CD14-positive monocyte (primary cell): Measurements from ENCODE around the gene PERM1. TPM values are rescaled to one million over a fixed set of nuclear protein-coding genes. Genes with fewer than 3 reads are reported as not detected.

Experiments used
- DNase-seq, 3 donors: peaks; one replicate each; pipeline ENCODE4 v3.0.0-alpha.2; 2011 to 2022
- H2AFZ ChIP-seq: 2 replicates; pipeline ENCODE4 v1.6.0; 2012; ENCODE audit warnings: mild to moderate bottlenecking, low read depth, low read length, inconsistent platforms; ENCODE audit not compliant: insufficient read depth, poor library complexity, severe bottlenecking
- H3K27ac ChIP-seq, 2 donors: 1 replicate in 1 of 2; 2 replicates in 1 of 2; pipeline ENCODE4 v1.5.1; 2012 to 2013; ENCODE audit warnings: low read length in 2 of 2, control low read depth in 1 of 2, inconsistent platforms in 1 of 2, low read depth in 1 of 2, mild to moderate bottlenecking in 1 of 2
- H3K27me3 ChIP-seq, 2 donors: one replicate each; pipeline versions ENCODE4 v1.6.0 to v1.6.1; 2011 to 2013; ENCODE audit warnings: low read length in 2 of 2; ENCODE audit not compliant: control insufficient read depth in 2 of 2, insufficient read depth in 2 of 2
- H3K36me3 ChIP-seq, 2 donors: replicated peaks in 1 of 2; 1 replicate in 1 of 2; 2 replicates in 1 of 2; pipeline versions ENCODE4 v1.5.1 to v1.6.1; 2012 to 2013; ENCODE audit warnings: low read length in 2 of 2, control low read depth in 1 of 2, inconsistent platforms in 1 of 2, mild to moderate bottlenecking in 1 of 2; ENCODE audit not compliant: insufficient read depth in 2 of 2, control insufficient read depth in 1 of 2
- H3K4me1 ChIP-seq, 2 donors: 1 replicate in 1 of 2; 2 replicates in 1 of 2; pipeline versions ENCODE4 v1.5.1 to v1.6.1; 2012 to 2013; ENCODE audit warnings: low read length in 2 of 2, control low read depth in 1 of 2, inconsistent platforms in 1 of 2, mild to moderate bottlenecking in 1 of 2, moderate library complexity in 1 of 2; ENCODE audit not compliant: insufficient read depth in 2 of 2, control insufficient read depth in 1 of 2
- H3K4me2 ChIP-seq: replicated peaks from 2 replicates; pipeline ENCODE3; 2012; ENCODE audit warnings: low read length, moderate library complexity, mild to moderate bottlenecking; ENCODE audit not compliant: poor library complexity, severe bottlenecking; ENCODE audit errors: extremely low read depth
- H3K4me3 ChIP-seq, 3 experiments: fragments of 200-600 bp in 1 of 3; sonication (generic) in 1 of 3; replicated peaks in 1 of 3; 1 replicate in 2 of 3; 2 replicates in 1 of 3; pipeline ENCODE4 v1.5.1; 2011 to 2013; ENCODE audit warnings: low read length in 3 of 3, mild to moderate bottlenecking in 3 of 3, control low read depth in 2 of 3, low read depth in 2 of 3, inconsistent platforms in 1 of 3, moderate library complexity in 1 of 3
- H3K79me2 ChIP-seq: 2 replicates; pipeline ENCODE4 v1.6.0; 2012; ENCODE audit warnings: mild to moderate bottlenecking, control low read depth, inconsistent platforms, low read length, moderate library complexity; ENCODE audit not compliant: insufficient read depth
- H3K9ac ChIP-seq: 2 replicates; pipeline ENCODE4 v1.6.0; 2017; ENCODE audit warnings: low read length, mild to moderate bottlenecking; ENCODE audit not compliant: insufficient read depth, poor library complexity, severe bottlenecking
- H3K9me3 ChIP-seq, 2 donors: replicated peaks in 1 of 2; 1 replicate in 1 of 2; 2 replicates in 1 of 2; pipeline versions ENCODE4 v1.5.1 to v1.6.1; 2012 to 2013; ENCODE audit warnings: low read length in 2 of 2, control low read depth in 1 of 2; ENCODE audit not compliant: control insufficient read depth in 1 of 2, insufficient read depth in 1 of 2
- H4K20me1 ChIP-seq: 2 replicates; pipeline ENCODE4 v1.6.0; 2012; ENCODE audit warnings: mild to moderate bottlenecking, low read length, control low read depth, moderate library complexity; ENCODE audit not compliant: insufficient read depth
- H3K27ac Mint-ChIP-seq, 7 donors: one replicate each; pipeline ENCODE4 v1.8.0; 2020; ENCODE audit warnings: mild to moderate bottlenecking in 7 of 7, mixed read lengths in 7 of 7, moderate library complexity in 6 of 7, inconsistent platforms in 2 of 7
- H3K27me3 Mint-ChIP-seq, 3 donors: one replicate each; pipeline ENCODE4 v1.8.0; 2021 to 2022; ENCODE audit warnings: low read depth in 3 of 3, mild to moderate bottlenecking in 3 of 3, mixed read lengths in 3 of 3, moderate library complexity in 3 of 3, inconsistent platforms in 1 of 3
- H3K36me3 Mint-ChIP-seq, 2 donors: one replicate each; pipeline ENCODE4 v1.8.0; 2020; ENCODE audit warnings: mixed read lengths in 2 of 2, inconsistent platforms in 1 of 2, mild to moderate bottlenecking in 1 of 2
- H3K4me1 Mint-ChIP-seq: one replicate; pipeline ENCODE4 v1.8.0; 2020; ENCODE audit warnings: mild to moderate bottlenecking, mixed read lengths
- H3K4me3 Mint-ChIP-seq, 2 donors: one replicate each; pipeline ENCODE4 v1.8.0; 2020; ENCODE audit warnings: mild to moderate bottlenecking in 2 of 2, mixed read lengths in 2 of 2, moderate library complexity in 1 of 2
- H3K9me3 Mint-ChIP-seq, 7 donors: one replicate each; pipeline ENCODE4 v1.8.0; 2020 to 2022; ENCODE audit warnings: mixed read lengths in 7 of 7, mild to moderate bottlenecking in 6 of 7, moderate library complexity in 6 of 7, inconsistent platforms in 2 of 7
- CTCF ChIP-seq: fragments of 200-600 bp; IDR thresholded peaks from one replicate; pipeline ENCODE4 v1.8.0; 2022; ENCODE audit warnings: antibody characterized with exemption, mild to moderate bottlenecking
- WGBS: methylation state at CpG from one replicate; pipeline ENCODE4 v1.1.5; 2013; ENCODE audit warnings: missing lambda C conversion rate; ENCODE audit not compliant: insufficient coverage; 5-methylcytosine and 5-hydroxymethylcytosine counted together
- intact Hi-C, 2 donors: fragments of 100-400 bp; cut with micrococcal nuclease; formaldehyde crosslinking; loops; one replicate each; pipeline versions ENCODE4 v1.15.0 to v1.15.1; 2023
- polyA plus RNA-seq, 3 donors: library from polyadenylated mRNA; depleted of rRNA in 1 of 3; unstranded in 2 of 3; stranded (reverse) in 1 of 3; fragments of 300-500 nt in 2 of 3; fragments of >200 nt in 1 of 3; fragmentation: Illumina TruSeq in 2 of 3; gene quantifications; 1 replicate in 2 of 3; 2 replicates in 1 of 3; pipeline ENCODE4 v1.2.3, GENCODE V29; 2012 to 2021

PERM1 gene
- polyA plus RNA-seq, 3 donors: not detected

DNA sequence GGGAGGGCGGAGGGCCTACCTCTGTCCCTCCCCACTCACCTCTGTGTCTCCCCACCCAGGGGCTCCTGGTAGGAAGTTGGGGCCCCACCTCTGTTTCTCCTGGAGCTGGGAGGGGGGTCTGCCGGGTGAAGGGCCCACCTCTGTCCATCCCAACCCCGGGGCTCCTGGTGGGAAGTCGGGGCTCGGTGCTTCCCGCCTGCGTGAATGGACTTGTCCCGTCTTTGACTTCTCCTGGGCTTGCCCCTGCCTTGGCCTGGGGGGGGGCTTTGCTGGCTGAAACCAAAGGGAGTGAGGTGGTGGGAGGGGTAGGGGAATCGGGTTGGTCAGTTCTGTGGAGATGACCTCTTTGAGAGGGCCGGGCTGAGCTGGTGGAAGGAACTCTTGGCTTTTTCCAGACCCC, 43.8 kb upstream of the PERM1 start:
- WGBS: 95% methylated on average over 7 of the region's 10 CpGs
- peaks cover 7 to 9% of the 10 kb centered on the region in 2 donors for H3K4me1 ChIP-seq

More for the DNA sequence above, 43.8 kb upstream of the PERM1 start:
- H3K27me3 Mint-ChIP-seq: peaks cover 28 to 45% (median 29%) of the 10 kb centered on the region in 3 donors
- H3K4me2 ChIP-seq: no peak overlapping the region
- no peak for DNase-seq
- peaks cover 7 to 38% of the 10 kb centered on the region in 2 donors for H3K27me3 ChIP-seq
- no peak for TF ChIP-seq CTCF
- H3K27ac ChIP-seq: no peak overlapping the region
- intact Hi-C loops: no loop called here
- H2AFZ ChIP-seq: no peak overlapping the region
- H4K20me1 ChIP-seq: no peaks in the 10 kb centered on the region
- peaks cover 0 to 6% (median 0%) of the 10 kb centered on the region in 7 donors for H3K9me3 Mint-ChIP-seq
- H3K4me3 Mint-ChIP-seq: no peak overlapping the region
- no peaks in the 10 kb centered on the region for H3K36me3 Mint-ChIP-seq
- H3K9ac ChIP-seq: no peak overlapping the region
- peak overlapping the region in 1 of 7 donors; percentile 41 for H3K27ac Mint-ChIP-seq
- peaks cover 6% of the 10 kb centered on the region for H3K4me1 Mint-ChIP-seq
- no peaks in the 10 kb centered on the region for H3K36me3 ChIP-seq
- no peak overlapping the region for H3K4me3 ChIP-seq
- H3K9me3 ChIP-seq: no peaks in the 10 kb centered on the region
- H3K79me2 ChIP-seq: no peaks in the 10 kb centered on the region
